ENCODE results near the gene TSFM.

Gene TSFM

DNA sequence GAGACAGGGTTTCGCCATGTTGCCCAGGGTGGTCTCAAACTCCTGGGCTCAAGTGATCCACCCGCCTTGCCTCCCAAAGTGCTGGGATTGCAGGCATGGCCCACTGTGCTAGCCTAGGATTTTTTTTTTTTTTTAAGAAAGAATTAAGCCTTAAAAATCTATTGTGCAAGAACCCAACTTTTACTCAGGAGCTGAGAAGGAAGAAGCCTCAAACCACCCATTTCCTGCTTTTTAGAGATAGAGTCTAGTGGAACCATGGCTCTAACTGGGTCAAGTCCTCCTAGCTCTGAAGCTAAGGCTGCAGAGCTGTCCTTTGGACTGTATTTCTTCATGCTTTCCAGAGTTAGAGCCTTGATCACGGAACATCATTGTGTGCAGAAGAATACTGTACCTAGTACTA is 1.3 kb upstream of the TSFM start:
- DNase-seq (ENCODE audit: low read depth): no peak
- TF ChIP-seq, protein P1, sequence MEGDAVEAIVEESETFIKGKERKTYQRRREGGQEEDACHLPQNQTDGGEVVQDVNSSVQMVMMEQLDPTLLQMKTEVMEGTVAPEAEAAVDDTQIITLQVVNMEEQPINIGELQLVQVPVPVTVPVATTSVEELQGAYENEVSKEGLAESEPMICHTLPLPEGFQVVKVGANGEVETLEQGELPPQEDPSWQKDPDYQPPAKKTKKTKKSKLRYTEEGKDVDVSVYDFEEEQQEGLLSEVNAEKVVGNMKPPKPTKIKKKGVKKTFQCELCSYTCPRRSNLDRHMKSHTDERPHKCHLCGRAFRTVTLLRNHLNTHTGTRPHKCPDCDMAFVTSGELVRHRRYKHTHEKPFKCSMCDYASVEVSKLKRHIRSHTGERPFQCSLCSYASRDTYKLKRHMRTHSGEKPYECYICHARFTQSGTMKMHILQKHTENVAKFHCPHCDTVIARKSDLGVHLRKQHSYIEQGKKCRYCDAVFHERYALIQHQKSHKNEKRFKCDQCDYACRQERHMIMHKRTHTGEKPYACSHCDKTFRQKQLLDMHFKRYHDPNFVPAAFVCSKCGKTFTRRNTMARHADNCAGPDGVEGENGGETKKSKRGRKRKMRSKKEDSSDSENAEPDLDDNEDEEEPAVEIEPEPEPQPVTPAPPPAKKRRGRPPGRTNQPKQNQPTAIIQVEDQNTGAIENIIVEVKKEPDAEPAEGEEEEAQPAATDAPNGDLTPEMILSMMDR (conservative IDR thresholded peaks at IDR 0.05; ENCODE audit: control insufficient read depth, insufficient read depth, low read depth, low read length): no peak
- no peak overlapping the region for H3K4me3 ChIP-seq (ENCODE audit: control insufficient read depth, low read depth, low read length)

DNA sequence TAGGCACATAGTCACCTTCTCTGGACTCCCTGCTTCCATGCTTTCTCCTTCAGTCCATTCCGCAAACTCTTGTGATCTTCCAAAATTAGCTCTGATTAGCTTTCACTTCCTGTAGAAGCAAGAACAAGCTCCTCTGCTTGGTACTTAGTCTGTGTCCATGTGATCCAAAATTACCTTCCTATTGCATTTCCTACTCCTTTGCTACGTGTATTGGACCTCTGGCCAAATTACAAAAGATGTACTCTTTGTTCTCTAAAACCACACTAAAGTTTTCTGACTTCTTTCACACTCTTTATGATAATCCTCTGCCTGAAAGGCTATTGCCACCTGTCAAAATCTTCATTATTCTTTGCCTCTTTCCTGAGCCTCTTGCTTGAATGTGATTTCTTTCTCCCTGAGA is 786 bp upstream of the TSFM start:
- no peak for DNase-seq (ENCODE audit: low read depth)
- TF ChIP-seq, protein P1 (conservative IDR thresholded peaks at IDR 0.05; ENCODE audit: control insufficient read depth, insufficient read depth, low read depth, low read length): no peak
- no peak overlapping the region for H3K4me3 ChIP-seq (ENCODE audit: control insufficient read depth, low read depth, low read length)

DNA sequence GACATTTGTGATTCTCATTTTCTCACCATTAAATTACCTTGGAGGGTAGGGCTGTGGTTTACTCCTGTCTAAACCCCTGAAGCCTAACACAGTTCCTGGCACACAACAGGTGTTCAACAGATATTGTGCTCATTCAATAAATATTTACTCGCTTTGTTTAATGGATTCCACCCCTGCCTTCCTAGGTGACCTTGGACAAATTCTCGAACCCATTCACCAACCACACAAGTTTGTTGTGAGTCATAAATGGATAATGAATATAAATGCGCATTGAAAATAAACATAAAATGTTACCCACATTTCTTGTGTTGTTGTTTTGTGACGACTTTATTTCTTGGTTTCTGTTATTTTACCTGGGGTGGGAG is 362 bp upstream of the TSFM start:
- TF ChIP-seq, protein P1 (conservative IDR thresholded peaks at IDR 0.05; ENCODE audit: control insufficient read depth, insufficient read depth, low read depth, low read length): no peak
- DNase-seq (ENCODE audit: low read depth): no peak
- peak overlapping the region; percentile 100 for H3K4me3 ChIP-seq (ENCODE audit: control insufficient read depth, low read depth, low read length)

DNA sequence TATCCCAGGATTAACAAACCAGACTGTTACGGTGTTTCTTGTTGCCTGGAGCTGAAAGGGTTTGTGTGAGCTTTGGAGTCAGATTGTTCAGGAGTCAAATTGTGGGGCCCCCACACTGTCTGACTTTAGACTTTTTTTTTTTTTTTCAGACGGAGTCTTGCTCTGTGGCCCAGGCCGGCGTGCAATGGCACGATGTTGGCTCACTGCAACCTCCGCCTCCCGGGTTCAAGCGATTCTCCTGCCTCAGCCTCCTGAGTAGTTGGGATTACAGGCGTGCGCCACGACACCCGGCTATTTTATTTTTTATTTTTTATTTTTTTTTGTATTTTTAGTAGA is 847 bp downstream of the TSFM start:
- H3K4me3 ChIP-seq (ENCODE audit: control insufficient read depth, low read depth, low read length): peak overlapping the region; percentile 100
- TF ChIP-seq, protein P1 (conservative IDR thresholded peaks at IDR 0.05; ENCODE audit: control insufficient read depth, insufficient read depth, low read depth, low read length): no peak
- no peak for DNase-seq (ENCODE audit: low read depth)

DNA sequence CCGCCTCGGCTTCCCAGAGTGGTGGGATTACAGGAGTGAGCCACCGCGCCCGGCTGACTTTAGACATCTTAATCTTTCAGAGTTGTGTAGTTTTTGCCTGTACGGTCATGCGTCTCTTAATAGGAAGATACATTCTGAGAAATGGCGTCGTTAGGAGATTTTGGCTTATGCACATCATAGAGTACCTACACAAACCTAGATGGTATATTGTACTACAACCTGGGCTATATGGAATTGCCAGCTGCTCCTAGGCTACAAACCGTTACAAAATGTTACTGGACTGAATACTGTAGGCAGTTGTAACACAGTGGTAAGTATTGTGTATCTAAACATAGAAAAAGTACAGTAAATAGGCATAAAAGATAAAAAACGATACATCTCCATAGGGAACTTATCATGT is 1.3 kb downstream of the TSFM start:
- H3K4me3 ChIP-seq (ENCODE audit: control insufficient read depth, low read depth, low read length): no peak overlapping the region
- TF ChIP-seq, protein P1 (conservative IDR thresholded peaks at IDR 0.05; ENCODE audit: control insufficient read depth, insufficient read depth, low read depth, low read length): no peak
- no peak for DNase-seq (ENCODE audit: low read depth)

DNA sequence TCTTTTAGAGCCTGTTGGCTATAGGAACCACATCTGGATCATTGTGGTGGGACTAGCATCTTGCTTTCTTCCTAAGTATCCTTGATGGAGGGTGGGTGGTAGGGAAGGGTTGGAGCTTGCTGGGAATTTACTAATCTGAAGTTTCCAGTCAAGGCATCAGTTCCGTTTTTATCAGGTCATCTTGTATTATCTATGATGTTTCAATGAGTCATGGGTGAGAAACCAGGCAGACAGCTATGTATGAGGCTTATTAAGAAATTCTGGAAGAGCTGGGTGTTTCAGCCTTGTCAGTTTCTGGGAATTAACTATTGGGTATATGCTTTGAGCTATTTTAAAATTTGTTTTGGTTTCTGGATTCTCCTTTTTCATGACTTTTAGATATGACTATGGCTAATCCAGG is 11.3 kb downstream of the TSFM start:
- DNase-seq (ENCODE audit: low read depth): peak; percentile 89
- no peak overlapping the region for H3K4me3 ChIP-seq (ENCODE audit: control insufficient read depth, low read depth, low read length)
- TF ChIP-seq, protein P1 (conservative IDR thresholded peaks at IDR 0.05; ENCODE audit: control insufficient read depth, insufficient read depth, low read depth, low read length): no peak

DNA sequence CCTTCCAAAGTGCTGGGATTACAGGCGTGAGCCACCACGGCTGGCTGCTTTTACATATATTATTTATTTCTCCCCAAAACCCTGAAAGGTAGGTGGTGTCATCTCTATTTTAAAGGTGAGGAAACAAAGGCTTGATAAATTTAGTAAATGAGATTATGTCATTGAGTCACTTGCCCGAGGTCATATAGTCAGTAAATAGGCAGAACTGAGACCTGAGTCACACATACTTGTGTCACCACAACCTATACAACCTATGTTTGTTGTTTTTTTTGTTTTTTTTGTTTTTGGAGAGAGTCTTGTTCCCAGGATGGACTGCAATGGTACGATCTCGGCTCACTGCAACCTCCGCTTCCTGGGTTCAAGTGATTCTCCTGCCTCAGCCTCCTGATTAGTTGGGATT is 12.8 kb downstream of the TSFM start:
- no peak overlapping the region for H3K4me3 ChIP-seq (ENCODE audit: control insufficient read depth, low read depth, low read length)
- no peak for DNase-seq (ENCODE audit: low read depth)
- TF ChIP-seq, protein P1 (conservative IDR thresholded peaks at IDR 0.05; ENCODE audit: control insufficient read depth, insufficient read depth, low read depth, low read length): no peak

Measured in fibroblast of mammary gland (primary cell).